Spinal cord (tissue), 10 donors: ENCODE data around the gene ZDHHC8. TPM values are rescaled to one million over a fixed set of nuclear protein-coding genes. Genes with fewer than 3 reads are reported as not detected.

Source experiments
- DNase-seq, 6 donors: peaks; one replicate each; pipeline versions ENCODE4 v3.0.0 to v3.0.0-alpha.2; 2013 to 2015; ENCODE audit warnings: low spot score in 6 of 6, low read depth in 4 of 6
- H3K27ac ChIP-seq: one replicate; pipeline ENCODE4 v1.5.1; 2013; ENCODE audit warnings: low read depth, low read length, control low read depth
- H3K27me3 ChIP-seq: one replicate; pipeline ENCODE4 v1.6.1; 2013; ENCODE audit warnings: low read length; ENCODE audit not compliant: control insufficient read depth, insufficient read depth
- H3K36me3 ChIP-seq: one replicate; pipeline ENCODE4 v1.6.1; 2013; ENCODE audit warnings: low read length; ENCODE audit not compliant: control insufficient read depth, insufficient read depth
- H3K4me1 ChIP-seq: one replicate; pipeline ENCODE4 v1.6.1; 2013; ENCODE audit warnings: low read length; ENCODE audit not compliant: control insufficient read depth, insufficient read depth
- H3K4me3 ChIP-seq: one replicate; pipeline ENCODE4 v1.5.1; 2013; ENCODE audit warnings: low read depth, low read length, control low read depth
- H3K9me3 ChIP-seq: one replicate; pipeline ENCODE4 v1.6.1; 2013; ENCODE audit warnings: low read length; ENCODE audit not compliant: control insufficient read depth, insufficient read depth
- WGBS: methylation state at CpG from one replicate; pipeline ENCODE4 v1.1.5; 2013; ENCODE audit warnings: missing lambda C conversion rate; ENCODE audit not compliant: insufficient coverage; 5-methylcytosine and 5-hydroxymethylcytosine counted together
- polyA plus RNA-seq, 2 donors: library from polyadenylated mRNA; unstranded; fragments of 120-200 nt; gene quantifications; one replicate each; pipeline ENCODE4 v1.2.1, GENCODE V29; 2013; ENCODE audit not compliant: insufficient read length in 2 of 2
- total RNA-seq, 2 donors: library from RNA; depleted of rRNA in 1 of 2; stranded (reverse); fragments of 120-200 nt in 1 of 2; fragments of >200 nt in 1 of 2; gene quantifications; one replicate each; pipeline versions ENCODE4 v1.2.3 to v1.2.4, GENCODE V29; 2013 to 2014
- donor health status: healthy.

The ZDHHC8 gene
- total and polyA plus RNA-seq, 4 donors = 9.5 to 64.4 (median 36.5) TPM

GRCh38 chr22:20088263-20088648 lies 43.3 kb upstream of the ZDHHC8 start:
- DNase-seq = no peak
- H3K4me3 ChIP-seq = no peak overlapping the region
- peaks cover 15% of the 10 kb centered on the region for H3K4me1 ChIP-seq
- peaks cover 83% of the 10 kb centered on the region for H3K36me3 ChIP-seq
- H3K27ac ChIP-seq = no peak overlapping the region
- no peaks in the 10 kb centered on the region for H3K9me3 ChIP-seq
- whole genome bisulfite sequencing = 97% methylated on average over 7 of the region's 8 CpGs
- no peaks in the 10 kb centered on the region for H3K27me3 ChIP-seq

DNA sequence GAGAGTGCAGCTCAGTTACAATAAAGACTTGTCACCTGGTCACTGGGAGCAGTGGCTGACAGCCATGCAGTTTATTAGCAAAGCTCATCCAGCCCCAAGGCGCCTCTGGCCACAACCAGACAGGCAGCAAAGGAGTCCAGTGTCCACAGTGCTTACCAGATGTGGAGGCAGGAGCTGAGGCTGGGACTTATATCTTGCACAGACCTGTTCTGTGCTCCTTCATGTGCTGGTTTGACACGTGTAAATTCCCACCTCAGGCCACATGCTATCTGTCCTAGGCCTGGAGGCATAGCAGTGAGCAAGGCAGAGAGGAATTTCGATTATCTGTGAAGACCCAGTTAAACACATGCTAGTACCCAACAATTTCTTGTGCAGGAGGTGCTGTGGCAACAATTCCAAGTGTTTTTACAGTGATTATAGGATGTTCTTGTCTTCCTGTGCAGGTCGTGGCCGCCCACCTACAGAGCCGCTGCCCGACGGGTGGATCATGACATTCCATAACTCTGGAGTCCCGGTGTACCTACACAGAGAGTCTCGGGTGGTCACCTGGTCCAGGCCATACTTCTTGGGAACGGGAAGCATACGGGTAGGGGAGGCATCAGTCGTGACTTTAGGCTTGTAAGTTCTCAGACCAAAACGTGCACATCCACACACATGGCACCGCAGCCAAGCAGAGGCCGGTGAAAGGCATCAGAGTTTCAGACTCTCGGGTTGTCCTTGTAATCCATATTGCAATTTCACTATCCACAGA lies 42.2 kb upstream of the ZDHHC8 start:
- H3K36me3 ChIP-seq = peaks cover 95% of the 10 kb centered on the region
- no peaks in the 10 kb centered on the region for H3K27me3 ChIP-seq
- no peak overlapping the region for H3K4me3 ChIP-seq
- peaks cover 8% of the 10 kb centered on the region for H3K4me1 ChIP-seq
- 93% methylated on average over 15 of the region's 17 CpGs for WGBS
- no peak overlapping the region for H3K27ac ChIP-seq
- DNase-seq = no peak
- no peaks in the 10 kb centered on the region for H3K9me3 ChIP-seq

DNA sequence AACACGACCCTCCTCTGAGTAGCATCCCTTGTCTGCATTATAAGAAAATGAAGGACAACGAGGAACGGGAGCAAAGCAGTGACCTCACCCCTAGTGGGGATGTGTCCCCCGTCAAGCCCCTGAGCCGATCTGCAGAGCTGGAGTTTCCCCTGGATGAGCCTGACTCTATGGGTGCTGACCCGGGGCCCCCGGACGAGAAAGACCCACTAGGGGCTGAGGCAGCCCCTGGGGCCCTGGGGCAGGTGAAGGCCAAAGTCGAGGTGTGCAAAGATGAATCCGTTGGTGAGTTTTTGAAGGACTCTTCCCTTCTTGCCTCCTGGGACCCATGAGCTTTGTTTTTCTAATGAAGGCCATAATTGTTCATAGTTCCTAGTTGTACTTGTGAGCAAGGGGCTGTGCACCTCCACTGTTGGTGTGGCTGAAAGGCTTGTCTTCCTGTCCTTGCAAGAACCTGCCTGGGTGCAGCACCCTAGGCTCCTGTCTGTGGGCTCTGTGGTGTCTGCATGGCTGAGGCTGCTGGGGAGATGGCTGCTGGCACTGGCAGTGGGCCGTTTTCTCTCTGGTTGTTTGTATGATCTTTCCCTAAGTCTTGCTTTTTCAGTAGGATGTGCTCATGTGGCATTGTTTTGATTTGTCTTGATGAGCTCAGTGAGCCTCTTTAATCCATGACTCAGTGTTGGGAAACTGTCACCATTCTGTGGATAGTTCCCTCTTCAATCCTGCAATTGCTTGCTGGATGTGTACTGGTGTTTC lies 41.5 kb upstream of the ZDHHC8 start:
- Histone ChIP-seq H3K27me3 (no peaks in the 10 kb centered on the region), H3K9me3 (no peaks in the 10 kb centered on the region), H3K4me3 (no peak overlapping the region), H3K27ac (no peak overlapping the region), H3K4me1 (peaks cover under 1% of the 10 kb centered on the region), H3K36me3 (peaks cover 96% of the 10 kb centered on the region)
- no peak for DNase-seq
- 94% methylated on average over 10 of the region's 11 CpGs for WGBS

DNA sequence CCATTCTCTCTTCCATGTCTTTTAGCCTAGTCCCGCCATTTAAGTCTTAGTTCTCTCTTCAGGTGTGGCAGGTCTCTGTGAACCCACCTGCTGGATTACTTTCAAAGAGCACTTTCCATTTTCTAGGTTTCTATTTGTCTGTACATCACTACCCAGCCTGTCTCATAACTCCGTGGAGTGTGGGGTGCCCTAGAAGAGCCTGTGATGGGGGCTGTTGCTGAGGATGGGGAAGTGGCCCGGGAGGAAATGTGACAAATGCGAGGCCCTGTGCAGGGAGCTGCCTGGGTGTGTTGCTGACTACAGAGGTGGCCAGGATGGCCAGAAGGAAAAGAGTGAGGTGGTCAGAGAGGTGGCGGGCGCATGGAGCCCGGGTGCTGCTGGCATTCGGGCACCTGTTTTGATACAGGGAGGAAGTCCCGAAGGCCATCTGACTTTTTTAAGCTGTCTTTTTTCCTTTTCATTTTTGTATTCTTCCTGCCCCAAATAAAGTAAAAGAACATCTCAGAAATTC lies 40.8 kb upstream of the ZDHHC8 start:
- Histone ChIP-seq H3K4me1 (no peaks in the 10 kb centered on the region), H3K27ac (no peak overlapping the region), H3K4me3 (no peak overlapping the region), H3K36me3 (peaks cover 98% of the 10 kb centered on the region), H3K27me3 (no peaks in the 10 kb centered on the region), H3K9me3 (no peaks in the 10 kb centered on the region)
- WGBS = 95% methylated on average over 3 of the region's 9 CpGs
- DNase-seq = no peak

GRCh38 chr22:20091690-20092476 lies 39.7 kb upstream of the ZDHHC8 start:
- H3K9me3 ChIP-seq = no peaks in the 10 kb centered on the region
- WGBS = 93% methylated on average over 10 of the region's 16 CpGs
- H3K4me3 ChIP-seq = no peak overlapping the region
- no peak overlapping the region for H3K27ac ChIP-seq
- peaks cover 91% of the 10 kb centered on the region for H3K36me3 ChIP-seq
- H3K27me3 ChIP-seq = no peaks in the 10 kb centered on the region
- no peak for DNase-seq
- no peaks in the 10 kb centered on the region for H3K4me1 ChIP-seq

DNA sequence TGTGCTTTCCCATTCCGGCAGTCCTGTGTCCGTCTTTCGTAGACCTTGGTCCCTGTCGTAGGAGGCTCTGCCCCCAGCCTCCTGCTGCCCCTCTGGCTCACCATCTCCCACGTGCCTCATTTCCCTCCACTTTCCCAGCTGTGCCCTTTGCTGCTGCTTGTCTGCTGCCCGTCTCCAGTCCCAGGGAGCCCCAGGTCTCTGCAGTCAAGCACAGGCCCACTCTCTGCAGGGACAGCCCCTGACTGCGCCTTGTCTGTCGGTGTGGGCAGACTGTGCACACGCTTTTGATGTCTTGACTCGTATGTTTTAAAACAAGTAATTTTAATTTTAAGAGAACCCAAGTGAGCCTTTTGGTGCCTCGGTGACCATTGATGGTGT lies 39.1 kb upstream of the ZDHHC8 start:
- H3K27me3 ChIP-seq = no peaks in the 10 kb centered on the region
- H3K36me3 ChIP-seq = peaks cover 85% of the 10 kb centered on the region
- DNase-seq = no peak
- H3K4me3 ChIP-seq = no peak overlapping the region
- no peak overlapping the region for H3K27ac ChIP-seq
- no peaks in the 10 kb centered on the region for H3K4me1 ChIP-seq
- 90% methylated on average over 11 of the region's 11 CpGs for WGBS
- no peaks in the 10 kb centered on the region for H3K9me3 ChIP-seq

- H3K27me3 ChIP-seq = no peaks in the 10 kb centered on the region
- no peak overlapping the region for H3K4me3 ChIP-seq
- whole genome bisulfite sequencing = 87% methylated on average over 13 of the region's 13 CpGs
- DNase-seq = no peak
- H3K4me1 ChIP-seq = no peaks in the 10 kb centered on the region
- H3K36me3 ChIP-seq = peaks cover 74% of the 10 kb centered on the region
- H3K27ac ChIP-seq = no peak overlapping the region
- no peaks in the 10 kb centered on the region for H3K9me3 ChIP-seq
Observed at GRCh38 chr22:20093418-20094196, 38.0 kb upstream of the ZDHHC8 start.

DNA sequence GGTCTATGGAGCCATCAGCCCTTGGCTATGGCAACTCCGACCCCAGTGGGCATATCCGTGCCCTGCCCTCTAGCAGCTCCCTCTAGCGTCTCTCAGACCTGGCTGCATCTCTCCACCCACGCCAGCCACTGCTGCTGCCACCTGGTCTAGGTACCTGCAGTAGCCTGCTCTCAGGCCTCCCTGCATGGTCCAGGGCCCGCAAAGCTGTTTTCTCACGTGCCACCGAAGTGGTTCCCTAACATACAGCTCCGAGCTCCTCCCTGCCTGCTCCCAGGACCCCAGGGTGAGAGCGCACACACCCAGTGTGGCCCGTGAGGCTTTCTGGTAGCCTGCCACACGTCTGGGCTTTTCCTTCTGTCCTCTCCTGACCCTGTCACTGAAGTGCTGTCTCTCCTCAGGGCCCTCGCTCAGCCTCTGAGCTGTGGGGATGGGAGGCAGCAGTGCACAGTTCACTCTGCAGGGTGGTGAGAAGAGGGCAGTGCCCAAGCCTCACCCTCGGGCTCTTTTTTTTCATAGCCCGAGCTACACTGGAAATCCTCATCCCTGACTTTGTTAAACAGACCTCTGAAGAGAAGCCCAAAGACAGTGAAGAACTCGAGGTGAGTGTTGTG lies 37.3 kb upstream of the ZDHHC8 start:
- Histone ChIP-seq H3K27me3 (no peaks in the 10 kb centered on the region), H3K9me3 (no peaks in the 10 kb centered on the region), H3K4me3 (no peak overlapping the region), H3K4me1 (no peaks in the 10 kb centered on the region), H3K27ac (no peak overlapping the region), H3K36me3 (peaks cover 75% of the 10 kb centered on the region)
- WGBS = 96% methylated on average over 10 of the region's 15 CpGs
- no peak for DNase-seq

- Histone ChIP-seq H3K4me1 (no peaks in the 10 kb centered on the region), H3K27me3 (no peaks in the 10 kb centered on the region)
Observed at GRCh38 chr22:20095521-20095920, 36.1 kb upstream of the ZDHHC8 start.

More at GRCh38 chr22:20095521-20095920, 36.1 kb upstream of the ZDHHC8 start:
- no peak for DNase-seq
- Histone ChIP-seq H3K9me3 (no peaks in the 10 kb centered on the region), H3K4me3 (no peak overlapping the region), H3K27ac (no peak overlapping the region), H3K36me3 (peaks cover 74% of the 10 kb centered on the region)
- WGBS = no CpG with 5 or more reads among the region's 4 CpGs
